Tibial nerve (tissue), 4 donors: Measurements from ENCODE around the gene U2AF1L4.

Experiments used
- EP300 ChIP-seq, 2 donors: sonication (generic); formaldehyde crosslinking; IDR thresholded peaks; one replicate each; pipeline ENCODE4 v1.6.1; 2017; ENCODE audit warnings: antibody characterized with exemption in 2 of 2, mild to moderate bottlenecking in 1 of 2
- POLR2A ChIP-seq, 2 donors: fragments of 450-650 bp; IDR thresholded peaks; one replicate each; pipeline ENCODE4 v1.6.1; 2017; ENCODE audit warnings: antibody characterized with exemption in 2 of 2, mild to moderate bottlenecking in 2 of 2, moderate library complexity in 2 of 2
- TF ChIP-seq, protein P1 (sequence below), 5 experiments: fragments of 200-600 bp in 3 of 5; fragments of 450-650 bp in 2 of 5; sonication (generic) in 3 of 5; IDR thresholded peaks; one replicate each; pipeline ENCODE4 v1.5.1; 2016 to 2019; ENCODE audit warnings: antibody characterized with exemption in 5 of 5, mild to moderate bottlenecking in 3 of 5, moderate library complexity in 2 of 5

DNA sequence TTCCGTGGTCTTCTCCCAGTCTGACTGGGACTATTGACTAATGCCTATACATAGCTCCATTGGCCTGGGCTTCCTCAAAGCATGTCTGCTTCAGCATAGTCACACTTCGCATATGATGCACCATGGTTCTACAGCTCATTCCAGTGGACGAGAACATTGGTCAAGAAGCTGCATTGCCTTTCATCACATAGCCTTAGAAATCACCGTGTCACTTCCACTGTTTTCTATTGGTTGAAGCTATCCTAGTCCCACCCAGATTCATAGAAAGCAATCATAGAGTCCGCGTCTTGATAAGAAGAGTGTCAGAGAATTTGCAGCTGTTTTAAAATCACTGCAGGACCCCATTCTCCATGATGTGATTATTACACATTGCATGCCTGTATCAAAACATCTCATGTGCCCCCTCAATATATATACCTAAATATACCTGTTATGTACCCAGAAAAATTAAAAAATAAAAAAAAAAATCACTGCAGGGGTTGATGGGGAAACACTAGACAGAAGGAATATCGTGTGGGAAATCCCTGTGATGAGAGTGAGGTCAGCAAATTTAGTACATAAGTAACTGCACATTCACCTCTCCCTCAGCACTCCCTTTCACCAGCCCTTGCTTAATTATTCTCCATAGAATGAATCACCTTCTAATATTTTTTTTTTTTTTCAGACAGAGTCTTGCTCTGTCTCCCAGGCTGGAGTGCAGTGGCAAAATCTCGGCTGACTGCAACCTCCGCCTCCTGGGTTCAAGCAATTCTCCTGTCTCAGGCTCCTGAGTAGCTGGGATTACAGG lies 28.0 kb upstream of the U2AF1L4 start:
- TF ChIP-seq POLR2A (IDR thresholded peaks at IDR 0.05) (no peak), EP300 (IDR thresholded peaks at IDR 0.05) (no peak)
- TF ChIP-seq, protein P1, sequence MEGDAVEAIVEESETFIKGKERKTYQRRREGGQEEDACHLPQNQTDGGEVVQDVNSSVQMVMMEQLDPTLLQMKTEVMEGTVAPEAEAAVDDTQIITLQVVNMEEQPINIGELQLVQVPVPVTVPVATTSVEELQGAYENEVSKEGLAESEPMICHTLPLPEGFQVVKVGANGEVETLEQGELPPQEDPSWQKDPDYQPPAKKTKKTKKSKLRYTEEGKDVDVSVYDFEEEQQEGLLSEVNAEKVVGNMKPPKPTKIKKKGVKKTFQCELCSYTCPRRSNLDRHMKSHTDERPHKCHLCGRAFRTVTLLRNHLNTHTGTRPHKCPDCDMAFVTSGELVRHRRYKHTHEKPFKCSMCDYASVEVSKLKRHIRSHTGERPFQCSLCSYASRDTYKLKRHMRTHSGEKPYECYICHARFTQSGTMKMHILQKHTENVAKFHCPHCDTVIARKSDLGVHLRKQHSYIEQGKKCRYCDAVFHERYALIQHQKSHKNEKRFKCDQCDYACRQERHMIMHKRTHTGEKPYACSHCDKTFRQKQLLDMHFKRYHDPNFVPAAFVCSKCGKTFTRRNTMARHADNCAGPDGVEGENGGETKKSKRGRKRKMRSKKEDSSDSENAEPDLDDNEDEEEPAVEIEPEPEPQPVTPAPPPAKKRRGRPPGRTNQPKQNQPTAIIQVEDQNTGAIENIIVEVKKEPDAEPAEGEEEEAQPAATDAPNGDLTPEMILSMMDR (IDR thresholded peaks at IDR 0.05), result no peak
